ENCODE data around the gene NPAS3.
A peak's percentile ranks its signal among the peaks of the same experiment; 100 is the strongest.

Gene NPAS3

DNA sequence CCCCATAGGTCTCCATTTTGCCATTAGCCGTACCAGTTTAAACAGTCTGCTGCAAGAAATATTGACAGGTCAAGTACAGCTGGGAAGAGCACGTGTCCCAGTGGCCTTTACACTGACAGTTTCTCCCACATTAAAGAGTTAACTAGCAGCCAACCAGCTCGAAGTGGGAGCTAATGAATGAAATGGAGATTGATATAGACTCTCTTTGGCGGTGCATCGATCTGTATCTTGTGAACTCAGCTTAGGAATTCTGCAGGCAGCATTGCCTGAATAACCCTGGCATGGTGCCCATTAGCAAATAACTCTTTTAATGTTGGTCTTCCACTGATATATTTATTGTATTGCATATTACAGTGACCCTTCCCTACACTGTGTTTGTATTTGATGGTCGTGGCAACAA lies 692.8 kb downstream of the NPAS3 start:
- no peak for DNase-seq (ENCODE audit: low read depth, low spot score)

DNA sequence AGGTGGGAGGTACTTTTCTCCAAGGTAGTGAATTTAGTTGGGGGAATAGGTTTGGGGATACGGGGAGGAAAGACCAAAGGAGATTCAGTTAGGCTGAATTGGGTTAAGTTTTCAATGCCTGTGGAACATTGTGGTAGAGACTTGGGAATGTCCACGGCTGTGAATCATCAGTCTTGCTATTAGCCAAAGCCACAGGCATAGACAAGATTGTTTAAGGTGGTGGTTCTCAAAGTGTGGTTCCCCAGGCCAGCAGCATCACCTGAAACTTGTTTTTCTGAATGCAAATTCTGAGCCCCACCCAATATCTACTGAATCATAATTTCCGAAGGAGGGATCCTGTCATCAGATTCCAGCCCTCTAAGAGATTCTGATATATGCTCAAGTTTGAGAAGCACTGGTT lies 696.0 kb downstream of the NPAS3 start:
- DNase-seq (ENCODE audit: low read depth, low spot score) = no peak

DNA sequence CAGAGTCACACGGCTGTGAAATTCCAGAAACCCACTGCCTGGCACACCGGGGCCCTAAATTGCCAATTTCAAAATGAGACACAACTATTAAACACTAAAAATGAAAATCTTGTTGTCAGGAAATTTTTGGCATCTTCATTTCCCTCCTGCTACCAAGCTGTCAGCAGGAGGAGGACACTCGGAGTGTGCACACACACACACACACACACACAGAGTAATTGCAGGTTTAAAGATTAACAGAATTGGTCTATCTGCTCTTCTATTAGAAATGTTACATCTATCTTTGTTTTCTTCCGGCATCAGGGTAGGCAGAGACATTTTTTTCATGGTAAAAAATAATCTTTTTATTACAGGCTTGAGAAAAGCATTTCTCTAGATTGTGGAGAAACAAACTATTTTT lies 698.0 kb downstream of the NPAS3 start:
- DNase-seq (ENCODE audit: low read depth, low spot score) = no peak

DNA sequence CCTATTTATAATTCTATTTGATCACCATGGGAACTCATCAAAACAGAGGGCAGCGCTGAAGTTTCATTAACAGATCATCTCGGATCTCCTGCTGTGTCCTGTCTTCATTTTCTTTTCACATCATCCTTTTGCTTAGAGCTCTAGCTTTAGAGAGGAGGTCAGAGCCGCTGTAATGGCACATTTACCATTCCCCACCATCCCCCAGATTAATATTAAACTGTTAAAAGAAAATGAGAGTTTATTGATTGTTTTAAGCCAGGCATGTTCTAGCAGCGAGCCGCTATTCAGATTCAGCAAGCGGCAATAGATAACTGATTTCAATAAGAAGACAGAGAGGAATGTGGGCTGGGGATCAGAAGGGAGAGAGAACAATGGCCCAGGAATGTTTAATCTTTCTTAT lies 703.4 kb downstream of the NPAS3 start:
- DNase-seq (ENCODE audit: low read depth, low spot score) = no peak

DNA sequence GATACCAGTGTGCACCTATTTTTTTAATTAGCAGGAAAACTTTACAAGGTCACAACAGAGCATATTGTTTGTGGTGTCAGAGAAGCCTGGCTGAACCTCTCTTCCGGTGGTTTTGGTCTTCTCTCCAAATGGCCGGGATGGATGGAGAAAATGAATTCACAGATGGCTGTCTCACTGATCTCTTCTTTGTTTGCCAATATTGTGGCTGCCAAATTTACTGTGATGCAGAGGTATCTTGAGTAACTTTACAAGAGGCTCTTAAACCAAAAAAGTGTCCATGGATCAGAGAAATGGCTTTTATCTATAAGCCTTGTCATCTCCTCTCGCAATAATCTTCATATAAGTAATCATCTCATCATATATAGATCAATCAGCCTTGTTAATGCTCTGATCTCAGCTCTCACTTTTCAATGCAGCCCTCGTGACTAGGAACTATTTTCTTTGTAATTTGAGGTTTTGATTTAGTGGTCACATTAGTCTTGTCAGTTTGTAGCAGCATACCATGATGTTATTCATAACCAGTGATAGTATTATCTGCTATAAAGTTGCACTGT lies 704.1 kb downstream of the NPAS3 start:
- no peak for DNase-seq (ENCODE audit: low read depth, low spot score)

DNA sequence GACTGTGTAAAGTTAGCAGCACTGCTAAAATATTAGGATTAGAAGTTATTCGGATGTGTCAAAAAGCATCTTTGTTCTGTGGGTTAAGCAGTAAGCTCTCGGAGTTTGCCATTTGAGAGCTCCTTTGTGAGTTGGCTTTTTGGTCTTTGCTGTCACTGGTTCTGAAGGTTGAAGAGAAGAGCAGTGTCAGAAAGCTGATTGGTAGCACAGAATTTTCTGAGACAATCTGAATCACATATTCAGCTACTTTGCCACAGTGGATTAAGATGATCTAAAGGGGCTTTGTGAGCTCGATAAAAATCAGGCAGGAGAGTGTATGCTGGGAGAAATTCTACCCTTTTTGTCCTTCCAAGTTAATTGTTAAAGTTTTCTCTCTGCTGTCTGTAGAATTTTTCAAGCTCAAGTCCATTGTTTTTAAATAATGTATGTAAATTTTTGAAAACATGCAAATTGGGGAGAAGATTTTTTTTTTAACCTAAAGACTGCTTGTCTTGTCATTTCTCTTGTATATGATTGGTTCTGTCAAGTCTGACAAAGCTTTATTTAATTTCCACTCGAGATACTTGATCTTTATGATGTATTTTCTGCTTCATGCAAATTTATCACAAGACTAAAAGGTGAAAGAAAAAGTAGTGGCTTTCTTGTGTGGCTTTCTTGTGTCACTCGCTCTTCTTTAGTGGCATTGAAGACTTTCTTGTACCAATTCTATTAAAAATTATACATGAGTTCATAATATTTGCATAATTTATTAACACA lies 704.9 kb downstream of the NPAS3 start:
- DNase-seq (ENCODE audit: low read depth, low spot score) = no peak

DNA sequence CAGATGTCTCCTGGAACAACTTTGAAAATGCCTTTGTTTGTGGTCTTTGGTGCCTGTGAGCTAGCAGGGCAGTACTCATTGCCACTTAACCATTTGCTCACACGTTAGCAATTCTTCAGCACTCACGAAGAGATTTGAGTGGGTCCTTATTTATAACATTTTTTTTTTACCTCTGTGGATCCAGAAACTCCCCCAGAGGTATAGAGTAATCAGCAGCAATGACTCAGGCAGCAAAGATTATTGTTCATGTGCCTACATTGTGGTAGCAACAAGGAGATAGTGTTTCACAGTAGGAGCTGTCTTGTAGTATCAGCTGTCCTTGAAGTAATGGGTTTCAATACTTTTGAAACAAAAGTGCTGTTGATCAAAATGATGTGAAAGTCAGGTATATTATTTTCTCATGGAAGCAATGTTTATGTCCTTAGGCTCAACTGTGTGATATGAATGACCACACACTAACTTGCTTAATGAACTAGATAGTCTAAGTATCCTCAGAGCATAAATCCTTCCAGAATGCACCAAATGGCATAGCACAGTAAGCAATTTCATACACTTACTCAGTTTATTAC lies 708.1 kb downstream of the NPAS3 start:
- DNase-seq (ENCODE audit: low read depth, low spot score) = no peak

DNA sequence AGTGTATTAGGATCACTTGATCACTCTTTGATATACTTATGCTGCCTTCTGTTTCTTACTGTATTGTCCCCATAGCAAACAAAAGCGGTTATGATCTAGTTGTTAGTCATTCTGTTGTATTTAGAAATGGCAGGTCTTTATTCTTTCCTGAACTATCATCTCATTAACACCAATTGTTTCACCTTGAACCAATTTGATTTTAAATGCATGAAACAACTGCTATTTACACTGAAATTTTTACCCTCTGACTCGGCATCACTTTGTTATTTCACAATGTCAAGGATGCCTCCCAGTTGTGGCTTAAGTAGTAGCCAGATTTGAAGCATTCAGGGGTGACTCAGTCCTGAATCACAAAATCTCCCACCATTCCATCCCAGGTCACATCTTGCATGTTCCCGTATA lies 708.7 kb downstream of the NPAS3 start:
- peak; percentile 59 for DNase-seq (ENCODE audit: low read depth, low spot score)

DNA sequence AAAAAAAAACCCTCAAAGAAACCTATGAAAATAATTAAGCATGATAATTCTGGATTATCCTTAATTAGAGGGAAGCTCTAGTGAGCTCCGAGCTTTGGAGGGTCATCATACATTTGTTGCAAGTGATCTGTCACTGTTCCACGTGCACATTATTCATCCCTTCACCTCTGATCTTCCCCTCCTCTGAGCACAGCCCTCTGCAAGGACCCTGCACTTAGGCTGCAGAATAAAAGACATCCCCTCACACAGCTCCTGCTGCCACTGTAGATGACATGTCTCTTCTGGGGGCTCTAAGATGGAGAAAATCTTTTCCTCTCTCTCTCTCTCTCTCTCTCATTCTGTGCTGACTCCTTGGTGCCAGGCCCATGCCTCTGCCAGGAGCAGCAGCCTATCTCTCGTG lies 711.8 kb downstream of the NPAS3 start:
- DNase-seq (ENCODE audit: low read depth, low spot score) = no peak

DNA sequence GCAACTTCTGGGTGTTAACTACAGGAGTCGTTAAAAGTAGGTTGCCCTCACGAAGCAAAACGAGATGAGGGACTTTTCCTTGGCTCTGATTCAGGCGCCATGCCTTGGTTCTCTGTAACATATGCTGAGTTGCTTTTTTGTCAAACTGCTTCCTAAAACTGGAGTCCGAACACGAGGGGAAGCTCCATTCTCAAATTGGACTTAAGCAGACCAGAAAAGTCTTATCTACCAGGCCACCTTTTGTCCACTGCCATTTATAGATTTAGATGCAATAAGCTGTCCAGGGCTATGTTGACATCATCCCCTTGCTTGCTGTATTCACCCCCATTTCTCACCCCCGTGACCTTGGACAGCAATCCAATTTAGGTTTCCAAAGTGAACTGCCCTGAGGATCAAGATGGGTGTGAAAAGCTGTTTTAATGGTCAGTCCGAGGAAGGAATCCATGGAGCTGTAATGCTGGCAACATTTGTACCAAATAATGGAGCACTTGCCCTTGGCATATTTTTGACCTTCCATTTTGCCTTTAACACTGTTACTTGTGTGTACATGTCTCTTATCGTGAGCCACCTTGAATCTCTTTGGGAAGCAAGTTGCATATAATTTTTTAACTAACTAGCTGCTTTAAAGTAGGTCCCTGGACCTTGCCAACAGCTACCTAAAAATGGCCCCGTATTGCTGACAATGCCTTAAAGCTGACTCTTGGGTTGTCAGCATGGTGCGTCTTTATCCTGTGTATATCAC lies 714.1 kb downstream of the NPAS3 start:
- DNase-seq (ENCODE audit: low read depth, low spot score) = no peak

DNA sequence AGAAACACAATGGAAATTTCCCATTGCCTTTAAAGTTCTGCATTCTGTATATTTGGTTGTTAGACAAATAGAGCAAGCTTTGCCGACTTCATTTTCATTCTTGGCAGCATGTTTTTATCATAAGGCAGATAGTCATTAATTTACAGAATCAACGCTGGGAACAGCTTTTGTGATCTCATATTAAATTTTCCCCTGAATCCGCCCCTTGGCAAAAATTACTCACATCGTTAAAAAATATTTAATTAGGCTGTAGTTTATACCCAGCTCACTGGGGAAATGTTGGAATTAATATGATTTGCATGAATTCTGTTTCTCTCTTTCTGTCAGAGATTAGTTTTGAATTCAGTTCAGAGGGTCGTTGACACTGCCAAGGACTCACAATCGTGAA lies 714.6 kb downstream of the NPAS3 start:
- DNase-seq (ENCODE audit: low read depth, low spot score) = no peak

DNA sequence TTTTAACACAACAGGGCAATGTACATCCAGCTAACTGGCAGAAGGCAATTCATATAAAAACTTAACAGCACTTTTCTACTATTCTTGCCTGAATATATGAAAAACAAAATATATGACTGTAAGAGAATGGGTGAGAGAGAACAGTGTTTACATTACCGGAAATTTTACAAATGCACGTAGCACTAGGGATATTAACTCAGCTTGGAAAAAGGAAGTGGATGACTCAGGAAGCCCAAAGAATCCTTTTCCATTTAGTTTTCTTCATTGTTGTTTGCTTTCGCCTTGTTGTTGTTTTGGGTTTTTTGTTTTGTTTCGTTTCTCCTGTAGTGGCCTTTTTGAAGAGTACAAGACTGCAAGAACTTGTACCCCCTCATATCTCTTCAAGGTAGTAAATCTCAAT lies 716.7 kb downstream of the NPAS3 start:
- no peak for DNase-seq (ENCODE audit: low read depth, low spot score)

DNA sequence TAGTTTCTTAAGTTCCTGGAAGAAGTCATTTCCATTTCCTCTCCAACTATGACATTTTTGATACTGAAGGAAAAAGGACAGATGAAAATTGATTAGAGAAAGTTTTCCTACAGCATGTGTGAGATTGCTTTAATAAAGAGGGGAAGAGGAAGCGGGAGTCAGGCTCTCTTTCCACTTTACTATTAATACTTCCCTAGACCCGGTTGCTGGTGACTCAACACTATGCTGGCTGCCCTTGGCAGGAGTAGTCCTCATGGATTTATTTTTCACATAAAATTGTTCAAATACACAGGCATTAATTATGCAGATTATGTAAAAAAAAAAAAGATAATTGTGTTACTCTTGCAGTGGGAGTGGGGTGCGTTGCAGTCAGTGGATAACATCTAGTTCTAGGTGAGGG lies 718.8 kb downstream of the NPAS3 start:
- DNase-seq (ENCODE audit: low read depth, low spot score) = no peak

DNA sequence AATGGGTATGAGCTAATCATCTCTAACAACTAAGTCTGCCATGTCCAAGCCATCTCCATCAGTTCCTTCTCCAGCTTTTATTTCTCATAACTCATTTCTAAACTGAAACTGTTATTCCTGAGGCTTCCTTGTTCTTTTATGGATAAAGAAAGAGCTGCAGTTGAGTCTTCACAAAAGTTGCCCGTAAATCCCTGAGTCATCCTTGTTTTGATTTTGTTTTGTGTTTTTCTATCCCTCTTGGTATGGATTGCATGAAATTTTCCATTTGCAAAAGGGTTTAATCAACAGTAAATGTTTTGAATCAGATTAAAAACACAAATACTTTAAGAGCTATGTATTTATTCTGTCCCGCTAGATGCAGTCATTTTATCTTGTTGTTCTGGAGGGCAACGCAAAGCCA lies 721.6 kb downstream of the NPAS3 start:
- no peak for DNase-seq (ENCODE audit: low read depth, low spot score)

DNA sequence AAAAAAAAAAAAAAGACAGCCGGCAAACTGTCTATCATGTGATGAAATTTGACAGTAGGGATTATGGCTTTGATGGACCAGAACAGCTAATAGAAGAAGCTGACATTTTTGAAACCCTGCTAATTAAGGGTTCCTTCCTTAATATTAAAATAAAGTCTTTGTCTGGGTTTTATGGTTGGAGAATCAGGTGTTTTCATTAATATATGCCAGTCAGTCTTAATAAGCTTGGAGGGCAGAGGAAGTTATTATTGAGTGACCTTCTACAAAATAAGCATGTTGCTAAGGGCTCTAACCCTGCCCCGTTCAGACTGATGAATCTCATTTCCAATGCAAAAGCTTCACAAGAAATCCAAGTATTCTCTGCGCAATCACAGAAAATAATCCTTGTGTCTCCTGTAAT lies 722.4 kb downstream of the NPAS3 start:
- no peak for DNase-seq (ENCODE audit: low read depth, low spot score)

DNA sequence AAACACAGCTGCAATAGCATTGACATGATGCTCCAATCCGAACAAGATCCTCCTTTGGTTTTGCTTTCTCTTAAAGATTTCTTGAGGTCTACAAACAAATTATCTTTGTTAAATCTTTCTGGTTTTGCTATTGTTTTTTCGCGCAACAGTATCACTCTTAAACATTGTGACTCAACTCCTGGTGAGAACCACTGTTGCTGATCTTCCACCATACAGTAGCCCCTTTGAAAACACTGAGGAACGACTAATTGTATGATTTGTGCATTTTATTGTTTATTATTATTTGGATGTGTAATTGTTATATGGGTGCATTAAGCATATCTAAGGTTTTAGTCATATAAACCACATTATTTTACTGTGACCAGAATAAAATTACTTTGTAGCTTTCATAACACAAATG lies 729.4 kb downstream of the NPAS3 start:
- DNase-seq (ENCODE audit: low read depth, low spot score) = no peak

DNA sequence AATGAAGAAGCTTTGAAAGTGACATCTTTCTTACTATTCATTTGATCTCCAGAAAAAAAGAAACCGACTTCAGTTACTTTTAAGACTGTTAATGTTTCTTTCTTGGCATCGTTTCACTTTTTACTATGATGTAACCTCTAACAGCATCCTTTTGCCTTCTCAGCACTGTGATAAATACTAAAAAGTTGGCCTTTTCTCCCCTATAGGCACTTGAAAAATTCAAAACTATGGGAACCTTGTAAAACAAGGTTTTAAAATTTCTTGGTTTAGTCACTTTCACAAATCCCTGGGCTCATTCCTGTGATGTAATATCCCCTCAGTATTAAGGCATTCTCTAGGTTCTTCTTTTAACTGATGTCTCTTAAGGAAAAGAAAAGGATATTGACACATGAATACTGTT lies 730.4 kb downstream of the NPAS3 start:
- no peak for DNase-seq (ENCODE audit: low read depth, low spot score)

DNA sequence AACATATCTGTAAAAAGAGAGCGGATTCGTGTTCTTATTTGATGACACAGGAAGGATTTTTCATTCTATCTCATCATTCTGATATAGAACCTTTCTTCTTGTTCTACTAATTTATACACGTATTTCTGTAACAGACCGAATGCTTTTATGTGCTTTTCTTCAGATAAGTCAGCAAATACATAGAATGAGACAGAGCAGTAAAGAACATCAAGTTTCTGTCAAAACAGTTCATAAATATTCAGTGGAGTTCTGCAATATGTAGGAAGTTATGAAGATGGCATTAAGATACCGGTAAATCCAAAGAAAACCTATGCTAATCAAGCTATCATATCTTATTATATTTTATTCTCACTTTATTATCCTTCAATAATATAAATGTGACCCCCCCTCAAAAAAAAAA lies 731.6 kb downstream of the NPAS3 start:
- no peak for DNase-seq (ENCODE audit: low read depth, low spot score)

DNA sequence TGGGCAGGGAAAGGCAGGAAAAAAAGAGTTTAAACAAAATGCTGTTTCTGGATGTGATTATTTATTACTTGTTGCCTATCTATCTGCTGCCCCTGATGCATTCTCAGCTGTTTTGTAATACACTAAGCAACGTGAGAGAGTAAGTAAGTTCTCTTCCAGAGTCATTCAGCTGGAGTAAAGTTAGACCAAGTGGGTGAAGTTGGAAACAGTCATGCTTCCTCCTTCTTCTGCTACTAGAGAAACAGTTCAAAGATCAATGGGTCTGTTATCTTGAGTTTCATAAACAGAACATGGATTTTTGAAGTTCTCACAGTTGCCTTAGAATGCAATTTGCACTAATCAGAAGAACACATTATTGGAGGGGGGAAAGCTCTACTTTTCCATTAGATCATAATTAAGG lies 732.9 kb downstream of the NPAS3 start:
- DNase-seq (ENCODE audit: low read depth, low spot score) = no peak

DNA sequence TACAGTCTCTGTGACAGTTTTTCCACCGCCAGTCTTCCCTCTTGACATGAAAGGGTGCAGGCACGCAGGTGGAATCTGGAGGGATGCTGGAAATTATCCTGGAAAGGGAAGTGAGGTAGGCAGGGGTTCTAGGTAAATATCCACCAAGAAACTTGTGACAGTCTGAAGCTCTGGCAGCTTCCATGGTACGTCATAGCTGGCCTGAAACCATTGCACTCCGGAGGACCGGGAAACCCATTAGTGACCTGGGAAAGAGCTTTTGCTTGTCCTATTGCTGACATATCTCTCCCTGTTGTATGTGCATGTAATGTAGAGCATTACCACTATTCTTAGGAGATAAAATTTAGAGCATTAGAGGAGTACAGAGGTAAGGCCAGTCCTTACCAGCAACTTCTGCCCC lies 736.2 kb downstream of the NPAS3 start:
- DNase-seq (ENCODE audit: low read depth, low spot score) = no peak

DNA sequence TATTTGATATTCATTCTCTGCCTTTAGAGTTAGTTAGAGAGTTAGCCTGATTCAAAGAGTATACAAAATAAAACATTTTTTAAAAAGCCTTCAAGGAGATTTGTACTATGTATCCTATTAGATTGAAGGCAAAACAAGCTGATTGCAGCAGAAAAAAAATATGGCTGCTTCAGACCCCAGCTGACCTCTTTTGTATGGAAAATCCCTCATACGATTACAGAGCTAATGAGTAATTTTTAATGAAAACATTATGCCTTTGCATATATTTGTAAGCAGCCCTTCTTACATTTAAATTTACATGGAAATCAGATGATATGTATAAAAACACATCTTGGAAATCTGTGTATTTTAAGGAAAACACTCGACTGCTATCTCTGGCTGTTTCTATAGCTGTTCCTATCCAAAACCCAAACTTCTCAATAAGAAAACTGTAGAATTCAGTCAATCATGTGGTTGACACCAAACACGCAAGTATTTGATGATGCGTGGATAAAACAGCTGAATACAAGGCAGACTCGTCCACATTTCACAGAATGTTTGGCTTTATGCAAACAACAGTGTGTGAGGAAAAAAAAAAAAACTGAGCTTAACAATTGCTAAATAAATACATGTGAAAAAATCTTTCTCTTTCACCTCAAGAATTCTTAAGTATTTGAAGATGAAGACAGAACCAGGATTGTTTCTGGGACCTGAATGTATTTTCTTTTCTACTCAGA lies 736.9 kb downstream of the NPAS3 start:
- DNase-seq (ENCODE audit: low read depth, low spot score) = no peak

DNA sequence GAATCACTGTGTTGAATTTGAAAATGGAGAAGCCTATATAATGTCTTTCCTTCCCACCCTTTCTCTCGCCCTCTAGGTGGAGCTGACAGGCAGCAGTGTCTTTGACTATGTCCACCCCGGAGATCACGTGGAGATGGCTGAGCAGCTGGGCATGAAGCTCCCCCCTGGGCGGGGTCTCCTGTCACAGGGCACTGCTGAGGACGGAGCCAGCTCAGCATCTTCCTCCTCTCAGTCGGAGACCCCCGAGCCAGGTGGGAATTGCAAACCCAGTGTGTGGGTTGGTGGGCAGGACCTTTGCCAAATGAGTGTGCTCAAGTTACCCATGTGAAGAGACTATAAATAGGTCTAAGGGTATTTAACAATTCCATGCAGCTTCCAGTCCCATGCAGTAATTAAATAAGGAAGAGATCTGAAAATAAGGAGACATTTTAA lies 737.5 kb downstream of the NPAS3 start:
- peak; percentile 65 for DNase-seq (ENCODE audit: low read depth, low spot score)

All from brain pericyte (primary cell).